OCI-LY1 (cell line): Measurements from ENCODE around the gene TNFRSF1A.

Experiments used
- CTCF ChIP-seq: fragments of 200-600 bp; sonication (generic), shearing (Covaris generic); IDR thresholded peaks from 2 replicates; pipeline ENCODE4 v1.5.1; 2017; ENCODE audit warnings: mild to moderate bottlenecking, antibody characterized with exemption, low read length, moderate library complexity, mixed read lengths
- EZH2 ChIP-seq: fragments of 200-600 bp; sonication (generic), shearing (Covaris generic); IDR thresholded peaks from 2 replicates; pipeline ENCODE4 v1.8.0; 2017; ENCODE audit warnings: borderline replicate concordance, mixed run types, mild to moderate bottlenecking, antibody characterized with exemption, low read length, moderate library complexity, mixed read lengths

GRCh38 chr12:6363010-6363329 lies 21.1 kb upstream of the TNFRSF1A start:
- TF ChIP-seq CTCF, result no peak
- no peak for TF ChIP-seq EZH2
